Activated T-helper 2 cell treated with anti-CD3 and anti-CD28 coated beads, Interferon-gamma antibody, Interleukin-2, Interleukin-4, amounts not matched to agents 10 μg/mL and 5 μg/mL and 100 μg/mL, durations not matched to agents 14 hours and 24 hours and 36 hours (primary cell): ENCODE results near the gene MGAT4B. TPM values are rescaled to one million over a fixed set of nuclear protein-coding genes. Genes with fewer than 3 reads are reported as not detected.

Source experiments
- DNase-seq: peaks from one replicate; pipeline ENCODE4 v3.0.0; 2021; ENCODE audit warnings: low spot score
- H3K27ac Mint-ChIP-seq: one replicate; pipeline ENCODE4 v1.8.0; 2021; ENCODE audit warnings: mixed read lengths
- H3K27me3 Mint-ChIP-seq: one replicate; pipeline ENCODE4 v1.8.0; 2021; ENCODE audit warnings: low read depth, mixed read lengths
- H3K36me3 Mint-ChIP-seq: one replicate; pipeline ENCODE4 v1.8.0; 2021; ENCODE audit warnings: low read depth, mixed read lengths
- H3K4me1 Mint-ChIP-seq: one replicate; pipeline ENCODE4 v1.8.0; 2021; ENCODE audit warnings: low read depth, mixed read lengths
- H3K4me3 Mint-ChIP-seq: one replicate; pipeline ENCODE4 v1.8.0; 2021; ENCODE audit warnings: low read depth, mild to moderate bottlenecking, moderate library complexity, mixed read lengths
- H3K9me3 Mint-ChIP-seq: one replicate; pipeline ENCODE4 v1.8.0; 2021; ENCODE audit warnings: mixed read lengths
- intact Hi-C: fragments of 100-400 bp; cut with micrococcal nuclease; formaldehyde crosslinking; loops from one replicate; pipeline ENCODE4 v1.15.1; 2023
- total RNA-seq: library from RNA; stranded (reverse); gene quantifications from 2 replicates; pipeline ENCODE4 v1.2.3, GENCODE V29; 2022

MGAT4B gene
- total RNA-seq, 1 donor from 2014 or later: 135 TPM

DNA sequence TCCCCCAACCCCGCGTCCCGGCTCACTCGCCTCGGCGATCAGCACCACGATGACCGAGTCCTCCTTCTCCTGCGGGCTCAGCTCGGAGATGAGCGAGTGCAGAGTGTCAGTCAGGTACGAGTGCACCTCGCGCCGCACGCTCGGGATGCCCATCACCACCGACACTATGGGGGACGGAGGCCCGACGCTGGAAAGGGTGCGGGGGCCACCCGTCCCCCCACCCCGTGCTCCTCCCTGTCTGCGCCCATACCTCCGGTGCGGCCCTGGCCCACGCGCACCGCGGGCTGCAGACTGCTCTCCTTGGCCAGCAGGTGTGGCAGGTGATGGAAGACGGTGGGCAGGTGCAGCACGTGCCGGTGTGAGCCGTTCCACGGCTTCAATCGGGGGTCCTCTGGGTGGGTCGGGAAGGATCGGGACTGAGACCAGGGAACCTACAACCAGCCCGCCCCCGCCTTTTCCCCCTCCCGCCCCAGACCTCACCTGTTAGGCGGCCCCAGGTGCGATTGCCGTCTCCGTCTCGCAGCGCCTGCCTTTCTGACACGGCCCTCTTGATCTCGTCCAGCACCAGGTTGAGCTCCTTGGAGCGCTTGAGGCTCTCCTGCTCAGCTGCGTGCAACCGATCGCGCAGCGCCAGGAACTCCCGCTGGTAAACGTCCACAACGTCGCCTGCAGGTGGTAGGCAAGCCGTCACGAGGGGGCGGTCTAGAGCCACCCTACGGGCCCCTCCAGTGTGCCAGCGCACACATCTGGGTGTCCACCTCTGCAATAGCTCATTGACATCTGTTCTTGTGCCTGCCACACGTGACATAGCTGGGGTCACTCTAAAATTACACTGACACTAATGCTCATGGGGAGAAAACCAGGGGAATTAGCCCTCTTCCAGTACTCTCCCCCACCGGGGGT, 5.1 kb downstream of the MGAT4B start:
- intact Hi-C loops: loop anchor here (1.0 to 10.0 kb wide), 6 partner anchors 36 to 179 kb away; partner anchors contain the start of genes CANX, HNRNPH1 and MRNIP
- Mint-ChIP-seq H3K27ac (no peak overlapping the region), H3K36me3 (peaks cover 41% of the 10 kb centered on the region), H3K9me3 (no peaks in the 10 kb centered on the region), H3K4me3 (no peak overlapping the region), H3K4me1 (peaks cover 35% of the 10 kb centered on the region), H3K27me3 (no peaks in the 10 kb centered on the region)
- DNase-seq: peak; percentile 71

DNA sequence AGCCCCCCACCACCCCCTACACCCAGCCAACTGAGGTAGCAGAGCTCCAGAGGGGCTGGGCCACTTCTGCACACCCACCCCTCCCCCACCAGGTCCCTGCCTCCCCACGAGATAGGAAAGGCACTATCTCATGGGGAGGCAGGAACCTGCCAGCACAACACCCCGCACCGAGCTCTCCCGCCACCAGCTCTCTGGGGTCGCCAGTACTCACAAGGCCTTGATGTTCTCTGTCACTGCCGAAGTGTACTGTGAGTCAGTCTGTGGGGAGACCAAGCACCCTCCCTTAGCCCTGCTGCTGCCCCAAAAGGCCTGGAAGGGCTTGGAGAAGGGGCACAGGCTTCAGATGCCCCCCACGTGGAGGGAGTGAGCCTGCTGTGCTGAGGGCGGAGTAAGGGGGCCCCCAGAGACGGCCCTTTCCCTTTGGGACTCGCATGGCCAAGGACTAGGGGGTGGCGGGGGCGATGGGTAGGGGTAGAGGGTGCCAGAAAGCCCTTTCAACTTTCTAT, 5.9 kb downstream of the MGAT4B start:
- no peak for DNase-seq
- Mint-ChIP-seq H3K27ac (no peak overlapping the region), H3K27me3 (no peaks in the 10 kb centered on the region), H3K36me3 (peaks cover 41% of the 10 kb centered on the region), H3K4me1 (peaks cover 35% of the 10 kb centered on the region), H3K9me3 (no peaks in the 10 kb centered on the region), H3K4me3 (no peak overlapping the region)
- intact Hi-C loops: loop anchor here (5.0 to 10.0 kb wide), 4 partner anchors 37 to 178 kb away; partner anchors contain the start of genes CANX and HNRNPH1

DNA sequence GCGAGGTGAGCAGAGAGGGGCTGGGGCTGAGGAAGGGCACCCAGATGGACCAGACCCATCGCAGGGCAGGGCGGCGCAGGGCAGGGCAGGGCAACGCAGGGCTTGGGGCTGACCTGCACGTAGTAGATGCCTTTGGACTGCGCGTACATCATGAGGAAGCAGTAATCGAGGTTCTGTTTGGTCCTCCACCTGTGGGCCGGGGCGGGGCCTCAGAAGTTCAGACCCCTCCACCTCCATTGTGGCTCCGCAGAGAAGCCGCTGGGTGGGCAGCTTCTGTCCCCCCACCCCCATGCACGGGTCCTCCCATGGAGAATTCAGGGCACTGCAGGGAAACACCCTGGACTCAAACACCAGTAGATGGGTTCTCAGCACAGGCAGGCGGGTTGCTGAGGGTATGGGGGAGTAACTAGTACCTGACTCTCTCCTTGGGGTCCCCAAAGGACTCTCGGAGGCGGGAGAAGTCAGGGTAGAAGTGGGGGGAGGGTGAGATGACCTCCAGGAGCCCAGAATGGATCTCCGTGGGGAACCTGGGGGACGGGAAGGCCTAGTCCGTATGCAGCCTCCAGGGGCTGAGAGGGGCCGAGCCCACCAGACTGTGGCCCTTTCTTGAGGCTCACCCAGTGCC, 6.5 kb downstream of the MGAT4B start:
- intact Hi-C loops: loop anchor here (5.0 to 10.0 kb wide), 4 partner anchors 37 to 178 kb away; partner anchors contain the start of genes CANX and HNRNPH1
- Mint-ChIP-seq H3K9me3 (no peaks in the 10 kb centered on the region), H3K27ac (no peak overlapping the region), H3K36me3 (peaks cover 41% of the 10 kb centered on the region), H3K27me3 (no peaks in the 10 kb centered on the region), H3K4me1 (peaks cover 35% of the 10 kb centered on the region), H3K4me3 (no peak overlapping the region)
- no peak for DNase-seq

DNA sequence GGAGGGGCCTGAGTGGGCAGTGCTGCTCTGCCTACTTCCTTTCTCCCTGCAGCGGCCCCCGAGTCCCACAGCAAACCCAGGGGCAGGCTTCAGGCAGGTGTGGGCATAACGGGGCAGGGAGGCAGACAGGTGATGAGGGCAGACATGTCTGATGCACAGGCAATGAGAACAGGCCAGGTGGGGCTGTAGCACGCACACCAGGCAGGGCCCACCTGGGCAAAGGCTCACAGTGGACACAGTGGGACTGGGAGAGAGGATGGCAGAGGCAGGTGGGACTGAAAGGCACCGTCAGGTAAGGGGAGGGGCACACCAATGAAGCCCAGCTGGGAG, 7.1 kb downstream of the MGAT4B start:
- intact Hi-C loops: no loop called here
- Mint-ChIP-seq H3K36me3 (peaks cover 35% of the 10 kb centered on the region), H3K4me3 (no peak overlapping the region), H3K9me3 (no peaks in the 10 kb centered on the region), H3K27ac (no peak overlapping the region), H3K27me3 (no peaks in the 10 kb centered on the region), H3K4me1 (peaks cover 29% of the 10 kb centered on the region)
- no peak for DNase-seq

DNA sequence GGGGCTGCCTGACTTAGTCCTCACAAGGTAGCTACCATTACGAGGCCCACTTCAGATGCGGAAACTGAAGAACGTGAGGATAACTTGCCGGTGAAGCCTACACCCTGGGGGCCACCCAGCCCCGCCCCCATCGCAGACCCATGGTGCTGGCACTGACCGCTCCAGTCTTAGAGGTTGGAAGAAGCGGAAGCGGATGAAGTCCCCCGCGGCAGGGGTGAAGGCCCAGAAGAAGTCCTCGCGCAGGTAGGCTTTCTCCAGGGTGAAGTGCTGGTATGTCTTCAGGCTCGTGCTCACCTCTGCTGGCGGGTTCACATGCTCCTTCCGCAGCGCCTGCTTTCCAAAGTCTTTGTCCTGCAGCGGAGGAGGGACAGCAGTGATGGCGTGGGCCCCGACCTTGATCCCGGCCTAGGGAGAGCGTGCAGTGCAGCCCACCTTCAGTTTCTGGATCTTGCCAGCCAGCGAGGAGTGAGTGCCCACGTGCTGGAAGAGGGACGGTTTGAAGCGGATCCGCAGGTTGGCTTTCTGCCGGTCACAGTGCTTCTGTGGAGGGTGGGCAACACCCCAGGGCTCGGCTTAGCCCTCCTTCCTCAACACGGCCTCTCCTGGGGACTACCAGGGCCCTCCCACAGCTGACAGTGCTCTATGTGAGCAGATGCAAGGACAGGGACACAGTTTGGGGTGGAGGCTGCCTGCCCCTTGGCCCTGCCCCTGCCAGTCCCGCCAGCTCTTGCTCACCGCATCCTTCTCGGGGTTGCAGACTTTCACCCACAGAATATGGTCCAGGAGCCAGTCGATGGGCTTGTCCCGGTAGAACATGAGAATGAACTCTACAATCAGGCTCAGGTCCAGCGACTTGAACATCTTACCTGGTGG, 7.7 kb downstream of the MGAT4B start:
- Mint-ChIP-seq H3K9me3 (no peaks in the 10 kb centered on the region), H3K4me3 (no peak overlapping the region), H3K27ac (no peak overlapping the region), H3K27me3 (no peaks in the 10 kb centered on the region), H3K4me1 (peaks cover 25% of the 10 kb centered on the region), H3K36me3 (peaks cover 32% of the 10 kb centered on the region)
- intact Hi-C loops: no loop called here
- DNase-seq: no peak

DNA sequence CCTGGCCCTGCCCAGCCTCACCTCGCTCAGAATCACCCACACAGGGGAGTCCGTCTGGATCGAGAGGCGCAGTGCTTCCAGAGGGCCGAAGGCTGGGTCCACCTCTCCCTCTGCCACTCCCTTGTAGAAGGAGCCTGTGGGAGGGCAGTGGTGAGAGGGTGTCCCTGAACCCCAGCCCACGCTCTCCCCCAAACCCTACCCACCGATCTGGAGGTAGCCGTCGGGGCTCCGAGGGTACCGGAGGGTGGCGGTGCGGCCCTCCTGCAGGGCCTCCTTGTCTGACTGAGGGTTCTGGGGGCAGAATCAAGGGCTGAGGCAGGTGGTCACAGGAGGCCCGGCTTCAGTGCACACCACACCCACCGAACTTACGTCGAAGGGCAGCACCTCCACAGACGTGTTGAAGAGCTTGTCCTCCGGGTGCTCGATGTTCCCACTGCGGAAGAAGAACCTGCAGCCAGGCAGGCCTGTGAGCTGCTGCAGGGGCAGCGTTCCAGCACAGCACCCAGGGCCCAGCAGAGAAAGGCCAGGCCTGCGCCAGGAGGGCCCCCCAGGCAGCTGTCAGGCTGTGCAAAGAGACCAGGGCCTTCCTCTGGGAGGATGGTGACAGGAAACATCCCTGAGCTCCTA, 8.4 kb downstream of the MGAT4B start:
- no peaks in the 10 kb centered on the region for H3K9me3 Mint-ChIP-seq
- H3K4me3 Mint-ChIP-seq: no peak overlapping the region
- H3K27me3 Mint-ChIP-seq: no peaks in the 10 kb centered on the region
- DNase-seq: no peak
- H3K36me3 Mint-ChIP-seq: peaks cover 31% of the 10 kb centered on the region
- intact Hi-C loops: no loop called here
- H3K27ac Mint-ChIP-seq: no peak overlapping the region
- H3K4me1 Mint-ChIP-seq: peaks cover 19% of the 10 kb centered on the region

DNA sequence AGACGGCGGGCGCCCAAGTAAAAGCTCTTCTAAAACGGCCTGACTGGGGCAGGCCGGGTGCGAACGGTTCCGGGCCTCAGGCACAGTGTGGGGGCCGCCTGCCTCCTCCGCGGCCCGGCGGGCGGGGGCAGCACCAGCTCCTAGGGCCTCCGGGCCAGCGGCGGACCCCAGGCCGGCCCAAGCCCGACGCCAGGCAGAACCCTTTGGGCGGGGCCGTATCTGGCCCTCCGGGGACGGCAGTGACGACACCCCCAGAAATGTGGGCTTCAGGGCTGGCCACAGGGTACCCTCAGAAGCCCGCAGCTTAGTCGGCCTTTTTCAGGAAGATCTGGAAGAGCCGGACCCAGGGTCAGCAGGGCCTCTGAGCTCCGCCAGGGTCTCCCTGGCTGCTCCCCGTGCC, 8.9 kb downstream of the MGAT4B start:
- Mint-ChIP-seq H3K27ac (no peak overlapping the region), H3K9me3 (no peaks in the 10 kb centered on the region), H3K4me3 (no peak overlapping the region), H3K4me1 (peaks cover 17% of the 10 kb centered on the region), H3K36me3 (peaks cover 29% of the 10 kb centered on the region), H3K27me3 (no peaks in the 10 kb centered on the region)
- intact Hi-C loops: no loop called here
- DNase-seq: no peak

DNA sequence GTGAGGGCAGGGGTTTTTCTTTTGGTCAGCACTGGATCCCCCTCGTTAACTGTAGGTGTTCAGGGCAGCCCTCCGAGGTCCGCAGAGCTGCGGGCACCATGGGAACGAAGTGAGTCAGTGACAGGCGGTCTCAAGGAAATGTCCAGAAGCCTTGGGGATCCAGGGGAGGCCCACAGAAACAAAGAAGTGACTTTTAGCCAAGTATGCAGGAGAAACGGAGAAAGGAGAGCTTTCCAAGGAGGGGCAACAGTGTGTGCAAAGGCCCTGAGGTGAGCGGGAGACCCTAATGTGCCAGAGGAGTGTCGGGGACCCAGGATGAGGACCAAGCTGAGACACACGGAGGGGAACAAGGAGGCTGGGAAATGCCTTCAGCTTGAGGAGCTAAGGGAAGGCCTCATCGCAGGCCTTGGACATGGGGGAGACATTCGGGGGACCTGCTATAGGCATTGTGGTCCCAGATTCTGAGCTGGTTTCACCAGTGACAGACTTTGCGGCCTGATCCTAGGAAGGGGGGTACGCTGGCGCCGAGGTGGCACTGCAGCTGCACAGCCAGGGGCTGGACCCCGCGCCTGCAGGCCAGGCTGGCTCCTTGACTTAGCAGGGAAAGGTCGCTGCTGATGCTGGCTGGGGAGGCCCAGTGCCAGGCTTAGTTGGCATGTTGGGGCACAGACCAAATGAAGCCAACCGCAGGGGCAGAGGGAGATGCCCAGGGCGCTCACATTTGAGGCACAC, 9.6 kb downstream of the MGAT4B start:
- Mint-ChIP-seq H3K36me3 (peaks cover 26% of the 10 kb centered on the region), H3K9me3 (no peaks in the 10 kb centered on the region), H3K27ac (no peak overlapping the region), H3K4me1 (peaks cover 12% of the 10 kb centered on the region), H3K4me3 (peak overlapping the region; percentile 71), H3K27me3 (no peaks in the 10 kb centered on the region)
- intact Hi-C loops: loop anchor here (1.0 kb wide), 2 partner anchors 8 to 65 kb away; partner anchors contain the start of gene MAML1
- DNase-seq: no peak

DNA sequence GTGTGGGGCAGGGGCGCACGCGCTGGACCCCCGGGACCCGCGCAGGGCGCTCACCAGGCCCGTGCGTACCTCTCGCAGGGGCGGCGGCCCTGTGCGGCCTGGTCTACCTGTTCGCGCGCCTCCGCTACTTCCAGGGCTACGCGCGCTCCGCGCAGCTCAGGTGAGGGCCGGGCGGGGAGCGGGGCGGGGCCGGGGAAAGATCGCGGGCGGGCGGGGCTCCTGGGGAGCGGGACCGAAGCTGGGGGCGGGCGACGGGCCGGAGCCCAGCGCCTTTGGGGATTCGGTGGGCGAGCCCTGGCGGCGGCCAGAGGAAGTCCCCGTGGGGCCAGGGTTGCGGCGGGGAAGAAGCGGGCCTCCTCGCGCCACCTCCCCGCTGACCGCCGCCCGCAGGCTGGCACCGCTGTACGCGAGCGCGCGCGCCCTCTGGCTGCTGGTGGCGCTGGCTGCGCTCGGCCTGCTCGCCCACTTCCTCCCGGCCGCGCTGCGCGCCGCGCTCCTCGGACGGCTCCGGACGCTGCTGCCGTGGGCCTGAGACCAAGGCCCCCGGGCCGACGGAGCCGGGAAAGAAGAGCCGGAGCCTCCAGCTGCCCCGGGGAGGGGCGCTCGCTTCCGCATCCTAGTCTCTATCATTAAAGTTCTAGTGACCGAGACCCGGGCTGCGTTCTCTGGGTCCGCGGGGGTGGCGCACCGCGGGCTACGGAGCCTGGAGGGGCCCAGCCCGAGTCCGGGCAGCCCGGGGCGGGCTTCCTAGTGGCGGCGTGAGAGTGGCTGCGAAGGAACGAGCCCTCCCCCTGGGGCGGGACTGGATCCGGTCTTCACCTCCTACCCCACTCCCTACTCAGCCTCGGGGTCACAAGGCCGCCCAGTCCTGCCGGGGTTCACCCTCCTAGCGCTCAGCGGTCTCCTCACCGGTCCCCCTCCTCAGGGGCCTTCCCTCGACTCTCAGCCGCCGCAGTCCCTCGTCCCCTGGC, 10.5 kb downstream of the MGAT4B start:
- H3K36me3 Mint-ChIP-seq: peaks cover 23% of the 10 kb centered on the region
- H3K9me3 Mint-ChIP-seq: no peaks in the 10 kb centered on the region
- H3K4me3 Mint-ChIP-seq: peak overlapping the region; percentile 71
- DNase-seq: peak; percentile 63
- no peaks in the 10 kb centered on the region for H3K27me3 Mint-ChIP-seq
- H3K4me1 Mint-ChIP-seq: peaks cover 9% of the 10 kb centered on the region
- intact Hi-C loops: loop anchor here (1.0 kb wide), 2 partner anchors 9 to 64 kb away; partner anchors contain the start of gene MAML1
- no peak overlapping the region for H3K27ac Mint-ChIP-seq

DNA sequence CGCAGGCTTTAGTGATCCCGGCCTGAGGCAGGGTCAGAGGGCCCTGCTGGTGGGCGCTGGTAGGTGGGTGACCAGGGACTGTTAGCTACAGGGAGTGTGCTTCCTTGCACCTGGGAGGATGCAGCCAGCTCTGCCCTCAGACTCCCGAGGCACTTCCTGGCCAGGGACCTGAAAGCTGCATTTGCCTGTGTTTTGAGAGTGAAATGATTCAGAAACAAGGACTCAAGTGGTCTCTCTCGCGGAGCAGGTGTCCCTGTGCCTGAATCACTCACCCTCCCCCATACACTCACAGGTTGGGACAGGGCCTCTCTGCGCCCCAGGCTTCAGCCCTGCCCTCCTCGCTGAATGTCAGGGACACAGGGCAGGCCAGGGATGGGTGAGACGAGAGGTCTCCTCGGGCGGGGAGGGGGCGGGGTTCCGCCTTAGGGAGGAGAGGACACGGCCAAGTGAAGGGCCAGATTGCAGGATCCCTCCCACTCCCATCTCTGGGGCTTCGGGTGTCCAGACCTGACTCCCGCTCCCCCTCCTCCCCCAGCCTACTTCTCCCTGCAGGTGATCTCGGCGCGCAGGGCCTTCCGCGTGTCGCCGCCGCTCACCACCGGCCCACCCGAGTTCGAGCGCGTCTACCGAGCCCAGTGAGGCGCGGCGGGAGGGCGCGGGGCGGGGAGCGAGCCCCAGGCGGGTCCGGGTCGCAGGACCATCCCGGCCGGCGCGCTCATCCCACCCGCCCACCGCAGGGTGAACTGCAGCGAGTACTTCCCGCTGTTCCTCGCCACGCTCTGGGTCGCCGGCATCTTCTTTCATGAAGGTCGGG, 11.4 kb downstream of the MGAT4B start:
- H3K4me1 Mint-ChIP-seq: peaks cover 9% of the 10 kb centered on the region
- DNase-seq: no peak
- H3K27ac Mint-ChIP-seq: no peak overlapping the region
- intact Hi-C loops: no loop called here
- no peaks in the 10 kb centered on the region for H3K9me3 Mint-ChIP-seq
- H3K4me3 Mint-ChIP-seq: peak overlapping the region; percentile 58
- H3K36me3 Mint-ChIP-seq: peaks cover 23% of the 10 kb centered on the region
- no peaks in the 10 kb centered on the region for H3K27me3 Mint-ChIP-seq
